Renal pelvis (tissue), 4 donors: ENCODE measurements around the gene RBM8A. TPM values are rescaled to one million over a fixed set of nuclear protein-coding genes. Genes with fewer than 3 reads are reported as not detected.
"Not testable (repeated sequence)": the region's sequence is repeated elsewhere in the genome, so short reads cannot be mapped to it uniquely, and the experiment has no call there.

Source experiments
- DNase-seq: peaks from one replicate; pipeline ENCODE4 v3.0.0-alpha.2; 2013
- polyA plus RNA-seq, 3 donors: library from polyadenylated mRNA; unstranded; fragments of 120-200 nt; gene quantifications; one replicate each; pipeline ENCODE4 v1.2.1, GENCODE V29; 2013; ENCODE audit not compliant: insufficient read length in 3 of 3

RBM8A gene
- polyA plus RNA-seq, 3 donors: 179 to 211 (median 202) TPM

DNA sequence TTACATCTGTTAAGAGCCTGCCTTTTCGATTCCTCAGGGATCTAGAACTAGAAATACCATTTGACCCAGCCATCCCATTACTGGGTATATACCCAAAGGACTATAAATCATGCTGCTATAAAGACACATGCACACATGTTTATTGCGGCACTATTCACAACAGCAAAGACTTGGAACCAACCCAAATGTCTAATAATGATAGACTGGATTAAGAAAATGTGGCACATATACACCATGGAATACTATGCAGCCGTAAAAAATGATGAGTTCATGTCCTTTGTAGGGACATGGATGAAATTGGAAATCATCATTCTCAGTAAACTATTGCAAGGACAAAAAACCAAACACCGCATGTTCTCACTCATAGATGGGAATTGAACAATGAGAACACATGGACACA, 7.0 kb downstream of the RBM8A start:
- DNase-seq: not testable (repeated sequence)

DNA sequence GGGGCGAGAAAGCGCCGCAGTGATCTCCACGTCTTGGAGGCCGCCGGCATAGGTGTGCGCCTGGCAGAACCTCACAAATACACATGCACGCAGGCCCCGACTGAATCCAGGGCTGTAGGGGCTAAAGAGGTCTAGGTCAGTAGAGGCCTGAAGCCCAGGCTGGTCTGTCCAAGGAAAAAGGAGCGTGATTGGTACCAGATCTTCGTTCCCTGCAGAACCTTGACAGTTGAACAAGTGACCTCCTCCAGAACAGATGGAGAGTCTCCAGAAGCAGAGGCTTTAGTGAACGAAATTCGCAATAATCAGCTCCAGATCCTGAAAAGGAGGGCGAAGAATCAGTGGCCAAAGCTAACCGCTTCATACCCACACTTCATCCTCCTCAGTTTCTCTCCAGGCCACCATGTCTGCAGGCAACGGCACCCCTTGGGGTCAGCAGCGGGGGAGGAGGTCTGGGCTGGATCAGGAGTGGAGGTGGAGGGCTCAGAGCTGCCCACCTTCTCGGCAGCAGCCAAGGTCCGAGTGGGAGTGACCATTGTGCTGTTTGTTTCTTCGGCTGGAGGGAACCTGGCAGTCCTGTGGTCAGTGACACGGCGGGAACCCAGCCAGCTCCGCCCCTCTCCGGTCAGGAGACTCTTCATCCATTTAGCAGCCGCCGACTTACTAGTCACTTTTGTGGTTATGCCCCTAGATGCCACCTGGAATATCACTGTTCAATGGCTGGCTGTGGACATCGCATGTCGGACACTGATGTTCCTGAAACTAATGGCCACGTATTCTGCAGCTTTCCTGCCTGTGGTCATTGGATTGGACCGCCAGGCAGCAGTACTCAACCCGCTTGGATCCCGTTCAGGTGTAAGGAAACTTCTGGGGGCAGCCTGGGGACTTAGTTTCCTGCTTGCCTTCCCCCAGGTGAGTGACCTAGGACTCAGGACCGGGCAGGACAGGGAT, 8.0 kb downstream of the RBM8A start:
- no peak for DNase-seq

DNA sequence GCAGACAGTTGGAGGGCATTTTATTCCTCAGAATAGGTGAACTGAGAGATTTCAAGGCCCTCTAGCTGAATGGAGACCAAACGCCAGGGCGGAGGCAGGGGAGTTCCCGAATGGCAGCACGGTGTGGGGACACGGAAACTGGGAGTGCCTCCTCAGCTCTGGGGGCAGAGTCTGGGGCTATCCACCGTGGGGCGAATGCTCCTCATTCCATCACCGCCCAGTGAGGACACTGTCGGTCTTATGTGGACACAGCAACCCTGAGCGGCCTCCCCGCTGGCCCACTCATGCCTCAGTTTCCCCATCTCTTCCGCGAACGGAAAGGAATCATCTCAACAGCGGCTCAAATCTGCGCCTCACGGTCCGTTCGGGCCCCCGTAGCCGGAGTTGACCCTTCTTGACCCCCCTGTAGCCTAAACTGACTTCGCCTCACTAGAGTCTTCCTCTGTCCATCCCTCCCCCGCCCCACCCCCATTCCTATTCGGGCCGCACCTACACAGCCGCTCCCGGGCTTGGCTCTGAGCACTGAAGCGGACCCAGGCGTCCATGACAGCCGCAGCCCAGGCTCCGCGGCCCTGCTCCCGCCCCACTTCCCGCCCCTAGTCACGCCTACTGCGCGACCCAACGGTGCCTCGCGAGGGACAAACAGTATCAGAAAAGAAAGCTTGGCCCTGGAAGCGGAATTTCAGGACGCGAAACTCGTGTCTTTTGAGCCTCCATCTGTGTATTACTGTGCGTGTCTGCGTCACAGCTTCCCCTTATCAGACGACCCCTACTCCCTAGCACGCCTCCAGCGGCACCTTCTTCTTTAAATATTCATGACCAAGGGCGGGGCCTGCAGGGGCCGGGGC, 8.9 kb downstream of the RBM8A start, which contains the start of gene PEX11B:
PEX11B (minus strand) TSS at position 574 of the 848 bp plus-strand sequence; CDS start at position 545, 29 bp downstream.
- peak; percentile 93 for DNase-seq

- DNase-seq: no peak
Observed at GRCh38 chr1:145917595-145917994, 9.7 kb downstream of the RBM8A start.

DNA sequence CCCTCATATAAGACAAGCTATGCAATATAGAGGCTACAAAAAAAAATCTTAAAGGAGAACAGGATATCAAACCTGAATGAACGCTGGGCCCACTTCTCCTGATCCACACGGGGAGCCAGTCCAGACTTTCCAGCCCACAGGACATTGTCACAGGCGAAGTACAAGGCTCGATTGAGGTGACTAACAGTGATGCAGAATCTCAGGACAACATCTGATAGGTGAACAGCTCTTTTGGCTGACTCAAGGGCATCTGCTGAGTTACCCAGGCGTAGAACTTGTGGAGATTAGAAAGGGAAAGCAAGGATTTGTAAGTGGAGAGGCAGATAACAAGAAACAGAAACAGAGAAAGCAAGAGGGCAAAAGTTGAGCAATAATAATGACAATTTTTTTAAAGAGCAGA, 10.5 kb downstream of the RBM8A start:
- no peak for DNase-seq

GRCh38 chr1:145912128-145912641, 15.1 kb downstream of the RBM8A start:
- no peak for DNase-seq

GRCh38 chr1:145908653-145909052, 18.6 kb downstream of the RBM8A start:
- DNase-seq: no peak

DNA sequence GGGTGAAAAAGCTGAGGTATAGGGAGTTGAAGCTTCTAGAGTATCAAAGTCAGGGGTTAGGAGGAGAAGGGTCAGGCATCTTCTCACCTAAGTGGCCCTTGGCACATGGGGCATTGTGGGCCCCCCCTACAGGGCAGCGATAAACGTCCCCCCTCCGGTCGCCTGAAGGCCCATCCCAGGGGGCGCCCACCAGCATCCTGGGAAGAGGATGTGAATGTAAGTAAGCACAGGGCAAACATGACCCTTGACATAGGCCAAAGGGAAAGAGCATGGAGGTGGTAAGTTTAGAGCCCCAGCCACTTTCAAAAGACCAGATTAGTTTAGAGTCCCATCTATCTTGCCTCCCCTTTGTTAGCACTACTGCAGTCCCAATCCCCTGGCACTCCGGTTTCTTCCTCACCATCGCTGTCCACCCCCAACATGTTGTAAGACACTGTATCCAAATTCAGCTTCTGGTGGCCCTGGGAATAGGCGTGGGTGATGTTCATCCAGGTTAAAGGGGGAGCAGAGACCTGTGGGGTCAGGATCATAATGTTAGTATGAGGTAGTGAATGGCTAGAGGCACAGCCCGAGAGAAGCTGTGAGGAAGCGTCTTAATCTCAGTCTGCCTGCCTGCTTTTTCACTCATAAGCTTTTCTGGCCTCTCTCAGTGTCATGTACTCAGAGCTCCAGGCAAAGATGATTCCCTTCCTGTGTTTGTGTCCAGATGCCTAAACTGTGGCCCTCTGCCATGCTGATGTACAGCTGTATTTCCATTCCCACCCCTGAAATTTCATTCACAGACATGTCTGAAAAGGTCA, 20.1 kb downstream of the RBM8A start:
- DNase-seq: no peak

DNA sequence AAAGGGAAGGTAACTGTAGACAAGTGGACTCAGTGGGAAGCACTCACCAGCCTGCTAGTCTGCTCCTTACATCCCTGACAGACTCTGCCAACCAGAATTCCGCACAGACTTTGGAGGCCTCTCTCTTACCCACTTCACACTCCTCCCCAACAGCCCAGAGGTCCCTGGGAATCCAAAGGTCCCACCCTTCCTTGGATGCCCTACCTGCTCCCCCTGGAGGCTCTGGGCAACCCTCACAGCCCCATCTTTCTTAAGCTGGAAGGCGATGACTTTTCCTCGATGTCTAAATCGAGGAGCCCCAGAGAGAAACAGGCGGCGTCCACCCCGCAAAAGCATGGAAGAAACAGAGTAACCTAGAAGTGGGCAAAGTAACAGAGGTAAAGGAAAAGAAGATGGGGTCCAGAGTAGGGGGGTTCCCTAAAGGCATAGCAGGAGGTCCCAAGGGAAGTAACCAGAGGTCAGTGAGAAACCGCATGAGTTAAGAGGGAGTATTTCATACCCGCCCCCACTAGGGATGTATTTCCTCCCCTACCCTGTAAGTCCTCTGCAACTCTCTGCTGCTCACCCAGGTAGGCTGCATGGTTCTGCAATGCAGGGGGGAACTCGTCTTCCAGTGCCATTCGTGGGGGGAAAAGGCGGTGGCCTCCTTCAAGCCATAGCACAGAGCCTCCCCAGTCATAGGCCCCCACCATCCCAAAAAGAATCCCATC, 25.8 kb downstream of the RBM8A start:
- DNase-seq: no peak

GRCh38 chr1:145898756-145899155, 28.5 kb downstream of the RBM8A start:
- DNase-seq: no peak

- no peak for DNase-seq
Observed at GRCh38 chr1:145897969-145898368, 29.3 kb downstream of the RBM8A start.

DNA sequence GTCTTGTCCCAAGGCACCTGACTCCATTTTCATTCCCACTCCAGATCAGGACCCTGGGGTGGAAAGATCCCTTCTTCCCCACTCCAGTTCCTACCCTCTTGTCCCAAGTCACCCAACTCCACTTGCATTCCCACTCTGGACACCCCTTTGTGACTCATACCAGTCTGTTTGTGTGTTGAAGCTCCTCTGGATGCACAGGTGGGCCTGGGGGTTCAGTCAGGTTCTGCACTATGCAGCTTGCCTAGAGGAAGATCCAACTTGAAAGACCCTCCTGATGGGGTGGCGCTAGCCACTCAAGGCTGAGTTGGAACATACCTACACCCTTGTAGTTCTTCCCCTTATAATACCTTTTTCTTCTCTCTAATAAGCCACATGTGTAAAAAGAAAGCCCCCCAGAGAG, 31.8 kb downstream of the RBM8A start:
- no peak for DNase-seq

GRCh38 chr1:145893306-145894055, 33.8 kb downstream of the RBM8A start:
- no peak for DNase-seq

- no peak for DNase-seq
Observed at GRCh38 chr1:145892486-145893087, 34.7 kb downstream of the RBM8A start.

- DNase-seq: peak; percentile 95
Observed at GRCh38 chr1:145891587-145892485, 35.4 kb downstream of the RBM8A start.

- no peak for DNase-seq
Observed at GRCh38 chr1:145891143-145891542, 36.1 kb downstream of the RBM8A start.

DNA sequence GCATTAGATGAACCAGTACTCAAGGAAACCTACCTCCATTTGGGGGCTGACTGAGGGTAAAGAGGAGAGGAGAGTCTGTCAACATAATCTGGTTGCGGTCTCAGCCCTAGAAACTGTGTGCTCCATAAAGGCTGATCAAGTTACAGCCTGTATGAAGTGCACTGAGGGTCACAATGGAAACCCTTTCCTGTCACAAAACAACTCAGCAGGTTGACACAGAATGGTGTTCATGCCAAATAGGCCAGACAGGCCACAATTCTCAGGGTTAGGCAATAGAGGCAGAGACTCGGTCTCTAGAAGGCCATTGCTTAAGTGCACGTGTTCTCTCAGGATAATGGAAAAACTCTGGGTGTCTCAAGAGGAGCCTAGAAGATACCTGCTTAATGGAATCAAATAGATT, 37.6 kb downstream of the RBM8A start:
- no peak for DNase-seq

GRCh38 chr1:145887631-145888030, 39.7 kb downstream of the RBM8A start:
- peak; percentile 17 for DNase-seq

DNA sequence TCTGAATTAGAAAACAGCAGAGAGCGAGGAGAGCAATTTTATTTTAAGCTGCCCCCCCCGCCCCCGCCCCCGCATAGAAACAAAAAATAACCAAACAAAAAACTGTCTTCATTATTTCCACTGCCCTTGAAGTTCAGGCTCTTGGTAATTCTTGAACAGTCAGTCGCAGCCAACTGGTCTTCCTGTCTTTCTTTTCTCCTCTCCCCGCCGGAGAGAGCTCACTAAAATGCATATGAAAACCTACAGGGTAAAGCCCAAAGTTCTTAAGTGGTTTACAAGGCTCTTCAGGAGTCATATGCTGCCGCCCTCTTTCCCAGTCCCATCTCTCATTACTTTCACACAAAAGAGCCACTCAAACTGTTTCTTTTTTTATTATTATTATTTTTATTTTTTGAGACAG, 40.5 kb downstream of the RBM8A start:
- DNase-seq: no peak
